ENCODE data around the gene NPIPB13.
"Not testable (repeated sequence)": the region's sequence is repeated elsewhere in the genome, so short reads cannot be mapped to it uniquely, and the experiment has no call there.

DNA sequence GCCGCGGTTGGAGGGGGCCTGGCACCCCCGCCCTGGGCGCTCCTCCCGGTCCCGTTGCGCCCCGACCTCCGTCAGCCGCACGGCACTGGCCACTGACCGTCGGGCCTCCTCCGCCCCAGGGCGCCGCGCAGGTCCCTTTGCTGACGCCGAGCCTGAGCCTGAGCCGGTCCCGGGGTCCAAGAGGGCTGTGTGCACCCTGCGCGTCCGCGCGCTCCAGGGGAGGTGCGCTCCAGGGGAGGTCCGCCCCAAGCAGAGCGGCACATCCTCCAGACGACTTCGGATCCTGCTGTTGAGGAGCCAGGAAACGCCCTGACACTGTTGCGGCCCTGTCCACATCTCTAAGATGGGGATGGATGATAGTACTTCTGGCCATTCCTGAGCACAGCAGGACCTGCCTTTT is 42.0 kb downstream of the NPIPB13 start:
- TF ChIP-seq, protein P1, sequence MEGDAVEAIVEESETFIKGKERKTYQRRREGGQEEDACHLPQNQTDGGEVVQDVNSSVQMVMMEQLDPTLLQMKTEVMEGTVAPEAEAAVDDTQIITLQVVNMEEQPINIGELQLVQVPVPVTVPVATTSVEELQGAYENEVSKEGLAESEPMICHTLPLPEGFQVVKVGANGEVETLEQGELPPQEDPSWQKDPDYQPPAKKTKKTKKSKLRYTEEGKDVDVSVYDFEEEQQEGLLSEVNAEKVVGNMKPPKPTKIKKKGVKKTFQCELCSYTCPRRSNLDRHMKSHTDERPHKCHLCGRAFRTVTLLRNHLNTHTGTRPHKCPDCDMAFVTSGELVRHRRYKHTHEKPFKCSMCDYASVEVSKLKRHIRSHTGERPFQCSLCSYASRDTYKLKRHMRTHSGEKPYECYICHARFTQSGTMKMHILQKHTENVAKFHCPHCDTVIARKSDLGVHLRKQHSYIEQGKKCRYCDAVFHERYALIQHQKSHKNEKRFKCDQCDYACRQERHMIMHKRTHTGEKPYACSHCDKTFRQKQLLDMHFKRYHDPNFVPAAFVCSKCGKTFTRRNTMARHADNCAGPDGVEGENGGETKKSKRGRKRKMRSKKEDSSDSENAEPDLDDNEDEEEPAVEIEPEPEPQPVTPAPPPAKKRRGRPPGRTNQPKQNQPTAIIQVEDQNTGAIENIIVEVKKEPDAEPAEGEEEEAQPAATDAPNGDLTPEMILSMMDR (IDR thresholded peaks at IDR 0.05): not testable (repeated sequence)
- TF ChIP-seq ZFX (IDR thresholded peaks at IDR 0.05; ENCODE audit: borderline replicate concordance): not testable (repeated sequence)
